HG02571 (cell line): Measurements from ENCODE around the gene GDPGP1.
"Not testable (repeated sequence)": the region's sequence is repeated elsewhere in the genome, so short reads cannot be mapped to it uniquely, and the experiment has no call there.

Experiments
- ATAC-seq: cut with Tn5 transposase; IDR thresholded peaks from one replicate; pipeline ENCODE4 v1.9.1; 2021; ENCODE audit warnings: mild to moderate bottlenecking, moderate library complexity; ENCODE audit not compliant: unreplicated experiment

Gene GDPGP1, protein sequence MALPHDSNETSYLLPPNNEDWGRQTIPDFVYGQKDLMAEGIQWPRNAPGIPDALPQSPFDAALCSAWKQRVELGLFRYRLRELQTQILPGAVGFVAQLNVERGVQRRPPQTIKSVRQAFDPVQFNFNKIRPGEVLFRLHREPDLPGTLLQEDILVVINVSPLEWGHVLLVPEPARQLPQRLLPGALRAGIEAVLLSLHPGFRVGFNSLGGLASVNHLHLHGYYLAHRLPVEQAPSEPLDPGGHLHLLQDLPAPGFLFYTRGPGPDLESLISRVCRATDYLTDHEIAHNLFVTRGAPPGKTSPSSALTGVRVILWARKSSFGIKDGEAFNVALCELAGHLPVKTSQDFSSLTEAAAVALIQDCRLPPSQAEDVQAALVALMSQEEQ

DNA sequence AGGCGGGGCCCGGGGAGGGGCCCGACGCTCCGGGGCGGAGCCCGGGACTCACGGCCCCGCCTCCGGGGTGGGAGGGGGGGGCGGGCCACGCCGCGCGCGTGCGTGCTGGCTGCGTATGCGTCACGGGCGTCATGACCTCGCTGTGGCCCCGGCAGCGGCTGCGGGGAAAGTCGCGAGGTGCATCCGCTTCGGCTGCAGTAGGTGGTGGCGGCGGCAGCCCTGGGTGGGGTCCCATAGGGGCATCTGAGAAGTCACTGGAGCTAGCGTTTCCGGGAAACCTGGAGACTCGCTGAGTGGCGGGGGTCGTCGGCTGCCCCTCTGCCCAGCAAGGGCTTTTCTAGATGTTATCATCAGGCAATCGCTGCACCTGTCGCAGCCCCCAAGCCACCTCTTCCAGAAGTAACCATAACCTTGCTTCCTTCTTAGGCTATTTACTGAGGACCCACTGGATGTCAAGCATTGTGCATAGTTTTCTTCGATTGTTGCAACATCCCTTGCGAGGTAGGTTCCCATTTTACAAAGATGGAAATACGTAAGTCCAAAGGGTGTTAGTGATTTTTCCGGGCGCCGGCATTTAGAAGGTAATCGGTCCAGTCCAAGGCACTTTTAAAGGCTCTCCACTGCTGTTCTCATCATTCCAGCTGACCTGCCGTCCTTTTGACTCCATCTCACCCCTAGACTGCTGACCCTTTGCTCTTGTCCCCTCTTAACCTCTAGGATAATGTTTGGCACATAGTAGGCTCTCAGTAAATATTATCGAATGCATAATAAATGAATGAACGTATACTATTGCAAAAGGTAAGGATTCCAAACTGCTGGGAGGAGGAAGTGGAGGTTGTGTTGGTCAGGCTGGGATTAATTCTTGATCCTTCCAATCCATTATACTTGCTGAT, at the start of gene GDPGP1:
GDPGP1 (plus strand) TSS at position 114 of the 893 bp plus-strand sequence. CDS start 6,700 bp downstream, outside the sequence.
- ATAC-seq, result peak; percentile 45

- ATAC-seq, result peak; percentile 41
Measured at GRCh38 chr15:90184786-90185704, 49.0 kb upstream of the GDPGP1 start.

GRCh38 chr15:90187257-90187868, 46.6 kb upstream of the GDPGP1 start:
- no peak for ATAC-seq

GRCh38 chr15:90188065-90188464, 45.9 kb upstream of the GDPGP1 start:
- not testable (repeated sequence) for ATAC-seq

DNA sequence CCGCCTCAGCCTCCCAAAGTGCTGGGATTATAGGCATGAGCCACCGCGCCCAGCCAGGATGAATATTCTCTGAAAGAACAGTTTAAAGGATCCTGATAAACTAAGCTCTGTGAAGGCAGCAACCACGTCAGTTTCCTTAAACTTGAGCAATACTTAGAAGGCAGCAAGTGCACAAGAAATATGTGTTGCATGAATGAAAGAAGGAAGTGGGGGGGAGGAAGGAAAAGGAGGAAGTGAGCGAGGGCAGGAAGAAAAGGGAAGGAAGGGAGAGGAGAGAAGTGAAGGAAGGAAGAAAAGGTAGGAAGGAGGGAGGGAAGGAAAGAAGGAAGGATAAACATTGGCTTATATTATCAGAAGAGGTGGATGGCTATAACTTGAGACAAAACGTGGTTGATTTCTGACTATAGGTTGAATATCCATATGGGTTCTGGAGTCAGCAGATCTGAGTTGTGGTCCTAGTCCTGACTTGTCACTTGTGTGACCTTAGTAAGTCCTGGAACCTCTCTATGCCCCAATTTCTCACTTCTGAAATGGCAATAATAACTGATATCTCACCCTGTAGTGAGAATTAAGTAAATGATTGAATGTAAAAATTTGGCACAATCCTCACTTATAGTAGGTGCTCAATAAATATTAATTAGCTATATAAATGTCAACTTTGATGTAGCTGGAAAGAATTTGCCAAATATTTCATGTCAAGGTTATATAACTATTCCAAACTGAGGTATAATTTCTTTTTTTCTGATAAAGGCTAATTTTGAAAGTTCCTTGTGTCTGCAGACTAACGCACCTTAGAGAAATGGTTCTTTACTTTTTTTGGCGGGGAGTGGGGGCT, 44.9 kb upstream of the GDPGP1 start:
- ATAC-seq, result no peak

- ATAC-seq, result no peak
Measured at GRCh38 chr15:90189781-90190467, 44.1 kb upstream of the GDPGP1 start.

GRCh38 chr15:90190606-90191343, 43.2 kb upstream of the GDPGP1 start:
- peak; percentile 54 for ATAC-seq

- peak; percentile 10 for ATAC-seq
Measured at GRCh38 chr15:90191344-90191687, 42.7 kb upstream of the GDPGP1 start.

- ATAC-seq, result peak; percentile 65
Measured at GRCh38 chr15:90191794-90192509, 42.1 kb upstream of the GDPGP1 start.

- ATAC-seq, result no peak
Measured at GRCh38 chr15:90192961-90193786, 40.8 kb upstream of the GDPGP1 start.

- ATAC-seq, result no peak
Measured at GRCh38 chr15:90194655-90195054, 39.4 kb upstream of the GDPGP1 start.

DNA sequence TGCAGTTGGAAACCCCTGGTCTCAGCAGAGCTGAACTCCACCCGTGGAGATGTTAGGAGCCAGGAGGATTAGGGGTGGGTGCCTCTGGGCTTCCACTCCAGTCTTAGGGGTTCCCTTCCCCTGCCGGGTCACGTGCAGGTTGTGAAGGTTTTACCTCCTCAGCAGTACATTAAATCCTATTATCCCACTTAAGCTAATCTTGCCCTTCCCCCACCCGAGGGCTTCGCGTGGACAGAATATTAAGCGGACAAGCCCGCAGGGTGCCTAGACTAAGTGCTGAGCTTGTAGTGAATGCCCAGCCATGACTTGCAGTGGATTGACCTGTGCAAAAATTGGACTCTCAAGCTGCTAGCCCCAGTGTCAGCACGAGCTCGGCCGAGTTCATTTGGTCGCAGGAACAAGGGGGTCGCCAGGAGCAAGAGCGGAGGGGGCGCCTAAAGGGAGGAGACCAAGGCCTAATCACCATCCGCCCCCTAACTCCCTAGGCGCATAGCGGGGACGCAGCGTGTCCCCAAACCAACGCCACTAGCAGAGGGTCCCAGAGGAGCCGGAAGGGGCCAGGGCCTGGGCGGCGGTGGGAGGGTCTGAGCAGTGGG, 33.4 kb upstream of the GDPGP1 start:
- ATAC-seq, result no peak

- peak; percentile 75 for ATAC-seq
Measured at GRCh38 chr15:90201130-90201943, 32.7 kb upstream of the GDPGP1 start, which contains the start of gene SEMA4B. TSS of gene SEMA4B (plus strand) at chr15:90201330. CDS start at chr15:90201579, 249 bp downstream.

DNA sequence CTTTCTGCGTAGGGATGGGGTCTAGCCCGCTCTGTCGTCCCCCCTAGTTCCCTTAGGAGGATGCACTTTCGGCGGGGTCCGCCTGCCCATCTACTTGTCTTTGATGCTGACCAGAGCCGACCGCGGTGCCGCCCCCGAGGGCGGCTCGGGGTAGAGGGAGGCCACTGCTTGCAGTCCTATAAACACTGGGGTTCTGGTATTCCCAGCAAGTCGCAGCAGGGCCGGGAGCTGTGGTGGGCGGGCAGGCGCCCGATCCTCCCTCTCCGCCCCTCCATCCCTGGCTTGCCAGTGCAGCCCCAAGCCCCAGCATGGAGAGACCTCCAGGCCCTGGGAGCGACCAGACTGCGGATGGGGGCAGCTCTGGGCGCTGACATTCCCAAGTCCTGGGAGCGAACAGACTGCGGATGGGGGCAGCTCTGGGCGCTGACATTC, 32.0 kb upstream of the GDPGP1 start:
- ATAC-seq, result no peak

DNA sequence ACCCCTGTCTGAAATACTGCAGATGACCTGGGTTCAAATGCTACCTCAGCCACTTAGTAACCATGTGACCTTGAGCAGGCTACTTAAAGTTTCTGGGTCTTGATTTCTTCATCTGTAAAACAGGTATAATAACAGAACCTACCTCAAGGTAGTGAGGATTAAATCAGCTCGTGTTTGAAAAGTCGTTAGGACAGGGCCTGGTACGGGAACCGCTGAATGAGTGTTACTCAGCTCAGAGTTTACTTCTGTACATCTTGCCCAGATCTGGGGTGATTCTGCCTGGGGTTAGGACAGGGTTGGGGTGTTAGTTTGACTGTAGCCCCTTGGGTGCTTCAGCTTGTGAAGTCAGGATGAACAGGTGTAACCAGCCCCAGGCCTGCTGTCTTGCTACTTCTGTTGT, 31.1 kb upstream of the GDPGP1 start:
- ATAC-seq, result no peak
